Epithelial cell of esophagus (primary cell): Measurements from ENCODE around the gene MAP6D1.

Experiments used
- DNase-seq: peaks from one replicate; pipeline ENCODE4 v3.0.0; 2010; ENCODE audit warnings: low read depth
- H3K4me3 ChIP-seq: 2 replicates; pipeline ENCODE4 v1.5.1; 2011; ENCODE audit warnings: mild to moderate bottlenecking, low read length, control low read depth
- TF ChIP-seq, protein P1 (sequence below): IDR thresholded peaks from 2 replicates; pipeline ENCODE4 v1.5.1; 2011; ENCODE audit warnings: low read depth, mild to moderate bottlenecking, low read length, control low read depth, inconsistent platforms; ENCODE audit not compliant: insufficient read depth; ENCODE audit errors: missing control alignments

The MAP6D1 gene

DNA sequence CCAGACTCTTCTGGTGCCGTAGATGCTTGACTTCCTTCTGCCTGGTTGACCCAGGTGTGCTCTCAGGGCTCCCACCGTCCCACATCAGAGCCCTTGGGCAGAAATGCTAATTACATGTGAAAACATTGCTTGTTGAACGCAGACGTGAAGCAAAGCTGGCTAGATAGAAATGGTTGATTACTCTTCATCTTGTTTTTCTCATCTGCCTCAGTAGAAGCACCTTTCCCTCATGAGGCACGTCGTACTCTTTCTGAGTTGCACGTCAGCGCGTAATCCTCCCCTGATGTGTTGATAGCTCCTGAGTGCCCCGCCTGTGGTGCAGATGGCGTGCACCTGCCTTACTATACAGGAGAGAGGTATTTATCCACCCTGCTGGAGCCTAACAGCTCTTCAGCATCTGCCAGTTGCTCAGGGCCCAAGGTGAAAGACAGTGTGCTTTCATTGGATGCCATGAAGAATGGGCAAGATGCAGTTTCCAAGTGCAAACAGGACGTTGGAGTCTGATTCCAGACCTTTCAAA is 18.1 kb downstream of the MAP6D1 start:
- H3K4me3 ChIP-seq = no peak overlapping the region
- TF ChIP-seq, protein P1, sequence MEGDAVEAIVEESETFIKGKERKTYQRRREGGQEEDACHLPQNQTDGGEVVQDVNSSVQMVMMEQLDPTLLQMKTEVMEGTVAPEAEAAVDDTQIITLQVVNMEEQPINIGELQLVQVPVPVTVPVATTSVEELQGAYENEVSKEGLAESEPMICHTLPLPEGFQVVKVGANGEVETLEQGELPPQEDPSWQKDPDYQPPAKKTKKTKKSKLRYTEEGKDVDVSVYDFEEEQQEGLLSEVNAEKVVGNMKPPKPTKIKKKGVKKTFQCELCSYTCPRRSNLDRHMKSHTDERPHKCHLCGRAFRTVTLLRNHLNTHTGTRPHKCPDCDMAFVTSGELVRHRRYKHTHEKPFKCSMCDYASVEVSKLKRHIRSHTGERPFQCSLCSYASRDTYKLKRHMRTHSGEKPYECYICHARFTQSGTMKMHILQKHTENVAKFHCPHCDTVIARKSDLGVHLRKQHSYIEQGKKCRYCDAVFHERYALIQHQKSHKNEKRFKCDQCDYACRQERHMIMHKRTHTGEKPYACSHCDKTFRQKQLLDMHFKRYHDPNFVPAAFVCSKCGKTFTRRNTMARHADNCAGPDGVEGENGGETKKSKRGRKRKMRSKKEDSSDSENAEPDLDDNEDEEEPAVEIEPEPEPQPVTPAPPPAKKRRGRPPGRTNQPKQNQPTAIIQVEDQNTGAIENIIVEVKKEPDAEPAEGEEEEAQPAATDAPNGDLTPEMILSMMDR = no peak
- DNase-seq = no peak

DNA sequence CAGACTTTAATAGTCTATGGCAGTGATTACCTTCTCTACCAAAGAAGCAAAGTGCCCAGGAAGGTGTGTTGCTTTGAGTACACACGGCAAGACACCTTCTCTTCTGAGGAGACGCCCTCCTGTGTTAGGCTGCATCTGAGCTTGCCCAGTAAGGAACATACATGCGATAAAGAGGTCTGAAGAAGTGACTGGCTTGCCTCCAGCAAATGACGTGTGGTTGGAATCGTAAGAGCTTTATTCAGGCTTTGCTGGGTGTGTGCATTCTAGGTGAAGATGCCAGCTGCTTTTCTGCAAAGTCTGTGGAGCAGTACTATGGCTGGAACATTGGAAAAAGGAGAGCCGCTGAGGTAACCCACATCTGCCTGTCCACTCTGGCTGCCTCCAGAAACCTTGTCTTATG is 22.4 kb downstream of the MAP6D1 start:
- TF ChIP-seq, protein P1 = no peak
- no peak for DNase-seq
- no peak overlapping the region for H3K4me3 ChIP-seq

DNA sequence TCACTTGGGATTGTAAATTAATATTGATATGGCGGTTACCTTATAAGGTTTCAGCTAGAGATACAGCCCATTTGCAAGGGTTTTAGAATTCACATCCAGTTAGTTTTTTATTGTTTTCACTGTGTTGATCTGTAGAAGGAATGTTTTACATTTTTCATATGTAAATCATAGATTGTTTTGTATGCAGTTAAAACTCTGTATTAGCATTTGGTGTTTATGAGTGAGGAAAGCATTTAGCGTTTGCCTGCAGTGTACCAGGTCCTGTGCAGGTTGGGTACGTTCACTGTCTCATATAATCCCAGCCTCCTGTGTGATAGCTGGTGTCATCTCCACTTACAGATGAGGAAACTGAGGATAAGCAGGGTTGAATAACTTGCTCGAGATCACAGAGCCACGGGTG is 23.8 kb downstream of the MAP6D1 start:
- no peak overlapping the region for H3K4me3 ChIP-seq
- TF ChIP-seq, protein P1 = no peak
- no peak for DNase-seq

DNA sequence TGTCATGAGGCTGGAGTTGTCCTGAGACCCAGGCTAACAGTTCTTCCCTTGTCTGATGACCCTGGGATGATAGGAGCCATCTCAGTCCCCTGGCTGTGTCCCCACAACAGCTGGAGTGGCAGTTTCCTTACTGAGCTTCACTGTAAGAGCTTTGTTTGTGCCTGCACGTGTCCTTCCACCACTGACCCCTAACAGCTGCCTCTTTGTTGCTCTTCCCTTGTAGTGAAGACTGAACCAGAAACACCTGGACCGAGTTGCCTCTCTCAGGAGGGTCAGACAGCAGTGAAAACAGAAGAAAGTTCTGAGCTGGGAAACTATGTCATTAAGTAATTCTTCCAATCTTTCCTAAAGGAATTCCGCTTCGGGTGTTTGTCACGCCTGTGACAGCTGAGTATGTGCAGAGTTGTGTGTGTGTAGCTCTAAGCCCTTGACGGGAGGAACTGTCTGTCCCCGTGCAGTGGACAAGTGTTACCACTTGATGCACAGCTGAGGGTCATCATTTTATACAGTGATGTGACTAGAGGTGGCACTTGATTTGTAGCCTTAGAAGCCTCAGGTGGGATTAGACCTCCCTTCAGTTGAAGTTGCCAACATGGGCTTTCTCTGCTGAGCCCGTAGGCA is 25.0 kb downstream of the MAP6D1 start:
- no peak for DNase-seq
- TF ChIP-seq, protein P1 = no peak
- no peak overlapping the region for H3K4me3 ChIP-seq

DNA sequence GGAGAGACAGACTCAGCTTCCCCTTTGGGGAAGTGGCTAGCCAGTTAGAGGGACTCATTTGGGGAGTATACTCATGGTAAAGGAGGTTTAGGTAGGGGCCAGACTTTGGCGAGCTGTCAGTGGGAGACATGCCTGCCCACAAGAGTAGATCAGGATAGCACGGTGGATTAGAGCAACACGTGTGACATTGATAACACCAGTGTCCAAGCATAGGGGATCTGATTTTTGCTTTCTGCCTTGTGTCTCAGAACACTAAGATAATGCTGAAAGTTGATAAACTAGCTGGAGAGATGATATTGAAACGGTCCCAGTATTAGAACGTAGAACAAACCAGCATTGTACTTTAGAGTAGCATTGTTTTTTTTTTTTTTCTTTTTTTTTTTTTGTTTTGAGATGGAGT is 25.9 kb downstream of the MAP6D1 start:
- no peak overlapping the region for H3K4me3 ChIP-seq
- DNase-seq = no peak
- TF ChIP-seq, protein P1 = no peak

DNA sequence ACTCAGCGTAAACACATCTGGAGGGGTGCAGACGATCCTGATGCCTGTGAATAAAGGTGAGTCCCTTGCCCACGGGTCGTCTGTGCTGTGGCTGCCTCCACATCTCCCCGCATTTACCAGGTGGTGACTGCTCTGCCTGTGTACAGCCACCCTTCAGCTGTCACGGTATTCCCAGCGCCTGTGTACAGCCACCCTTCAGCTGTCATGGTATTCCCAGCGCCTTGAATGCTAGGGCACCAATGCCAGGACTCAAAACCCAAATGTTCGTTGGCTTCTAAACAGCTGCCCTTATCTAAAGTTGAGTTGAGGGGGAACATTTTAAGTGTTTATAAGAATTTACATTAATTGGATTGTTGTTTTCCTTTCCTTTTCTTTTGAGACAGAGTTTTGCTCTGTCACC is 27.4 kb downstream of the MAP6D1 start:
- no peak for DNase-seq
- H3K4me3 ChIP-seq = no peak overlapping the region
- TF ChIP-seq, protein P1 = no peak

DNA sequence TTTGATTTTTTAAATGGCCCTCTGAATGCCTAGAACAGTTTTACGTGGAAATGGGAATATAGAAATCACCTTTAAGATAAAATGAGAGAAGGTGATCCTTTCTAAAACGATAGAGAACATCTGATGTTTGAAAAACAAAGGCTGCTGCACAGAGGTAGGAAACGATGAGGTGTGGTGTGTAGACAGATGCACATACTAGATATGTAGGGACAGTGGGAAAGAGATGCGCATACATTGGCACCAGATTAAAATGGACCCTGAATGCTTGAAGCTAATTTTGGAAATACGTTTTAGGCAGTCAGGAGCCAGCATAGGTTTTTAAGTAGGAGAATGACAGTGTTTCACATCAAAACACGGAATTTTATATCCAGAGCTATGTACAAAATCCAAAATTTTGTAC is 29.0 kb downstream of the MAP6D1 start:
- no peak for DNase-seq
- no peak overlapping the region for H3K4me3 ChIP-seq
- TF ChIP-seq, protein P1 = no peak
